Astrocyte (in vitro differentiated cells and primary cell): Measurements from ENCODE around the gene SPOCK1.

Source experiments
- EZH2 ChIP-seq: IDR thresholded peaks from 2 replicates; pipeline ENCODE4 v1.6.1; 2012; ENCODE audit warnings: mild to moderate bottlenecking, low read length, inconsistent platforms; ENCODE audit not compliant: insufficient read depth
- TF ChIP-seq, protein P1 (sequence below): IDR thresholded peaks from 2 replicates; pipeline ENCODE4 v1.5.1; 2011; ENCODE audit warnings: low read depth, mild to moderate bottlenecking, inconsistent platforms, low read length, moderate library complexity; ENCODE audit not compliant: insufficient read depth

DNA sequence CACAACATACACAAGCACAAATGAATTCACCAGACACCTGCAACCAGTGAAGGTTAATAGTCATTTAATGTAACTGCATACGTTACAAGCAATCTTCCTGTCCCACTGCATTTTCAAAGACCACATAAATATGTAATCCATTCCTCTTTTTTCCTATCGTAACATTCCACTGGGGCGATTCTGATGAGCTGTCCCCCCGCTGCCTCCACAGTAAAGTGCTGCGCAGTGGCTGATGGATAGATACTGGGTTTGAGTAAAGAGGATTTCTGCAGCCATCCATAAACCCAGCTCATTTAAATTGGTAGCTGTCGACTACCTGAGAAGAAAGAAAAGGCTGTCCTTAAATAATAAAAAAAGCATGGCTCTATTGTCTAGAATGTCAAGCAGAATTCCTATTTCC lies 181.1 kb downstream of the SPOCK1 start:
- no peak for TF ChIP-seq EZH2
- TF ChIP-seq, protein P1, sequence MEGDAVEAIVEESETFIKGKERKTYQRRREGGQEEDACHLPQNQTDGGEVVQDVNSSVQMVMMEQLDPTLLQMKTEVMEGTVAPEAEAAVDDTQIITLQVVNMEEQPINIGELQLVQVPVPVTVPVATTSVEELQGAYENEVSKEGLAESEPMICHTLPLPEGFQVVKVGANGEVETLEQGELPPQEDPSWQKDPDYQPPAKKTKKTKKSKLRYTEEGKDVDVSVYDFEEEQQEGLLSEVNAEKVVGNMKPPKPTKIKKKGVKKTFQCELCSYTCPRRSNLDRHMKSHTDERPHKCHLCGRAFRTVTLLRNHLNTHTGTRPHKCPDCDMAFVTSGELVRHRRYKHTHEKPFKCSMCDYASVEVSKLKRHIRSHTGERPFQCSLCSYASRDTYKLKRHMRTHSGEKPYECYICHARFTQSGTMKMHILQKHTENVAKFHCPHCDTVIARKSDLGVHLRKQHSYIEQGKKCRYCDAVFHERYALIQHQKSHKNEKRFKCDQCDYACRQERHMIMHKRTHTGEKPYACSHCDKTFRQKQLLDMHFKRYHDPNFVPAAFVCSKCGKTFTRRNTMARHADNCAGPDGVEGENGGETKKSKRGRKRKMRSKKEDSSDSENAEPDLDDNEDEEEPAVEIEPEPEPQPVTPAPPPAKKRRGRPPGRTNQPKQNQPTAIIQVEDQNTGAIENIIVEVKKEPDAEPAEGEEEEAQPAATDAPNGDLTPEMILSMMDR, result no peak
